ENCODE results near the gene APOC1. TPM values are rescaled to one million over a fixed set of nuclear protein-coding genes. Genes with fewer than 3 reads are reported as not detected.

The APOC1 gene
- total RNA-seq, 1 experiment from 2014 or later = 86.5 TPM

DNA sequence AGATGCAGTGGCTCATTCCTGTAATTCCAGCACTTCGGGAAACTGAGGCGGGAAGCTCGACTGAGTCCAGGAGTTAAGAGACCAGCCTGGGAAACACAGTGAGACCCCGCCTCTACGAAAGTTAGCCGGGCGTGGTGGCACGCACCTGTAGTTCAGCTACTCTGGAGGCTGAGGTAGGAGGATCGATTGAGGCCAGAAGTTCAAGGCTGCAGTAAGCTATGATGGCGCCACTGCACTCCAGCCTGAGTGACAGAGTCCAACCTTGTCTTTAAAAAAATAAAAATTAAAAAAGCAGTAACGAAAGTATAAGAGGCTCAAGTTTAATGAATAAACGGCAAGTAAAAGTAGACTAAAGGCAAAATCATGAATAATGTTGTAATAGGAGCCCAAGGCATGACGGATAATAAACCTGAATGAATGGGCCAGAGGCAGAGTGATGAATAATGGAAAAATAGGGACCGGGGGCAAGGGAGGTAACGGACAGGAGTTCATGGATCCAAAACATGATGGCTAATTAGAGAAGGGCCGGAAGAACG is 24.5 kb upstream of the APOC1 start:
- DNase-seq (ENCODE audit: low spot score) (no peak), ATAC-seq (no peak)
- peak overlapping the region; percentile 64 for H3K4me3 Mint-ChIP-seq
- H3K27ac Mint-ChIP-seq = peak overlapping the region; percentile 97
- ChIA-PET POLR2A (interaction anchor here (1.2 to 1.8 kb wide), 5 partner anchors 15 to 202 kb away, joined by 4 to 12 read pairs (median 6); partner anchors contain the start of genes APOE, CLPTM1 and NECTIN2), CTCF (interaction anchor here (0.8 to 1.9 kb wide), 13 partner anchors 13 to 201 kb away, joined by 3 to 13 read pairs (median 5); partner anchors contain the start of genes APOE and NECTIN2)
- TF ChIP-seq GTF2I (CRISPR knock-in tag; conservative IDR thresholded peaks at IDR 0.05) (0 out of 2 replicates have a peak, but pooled peaks have one; percentile 21), ATF1 (CRISPR knock-in tag; IDR thresholded peaks at IDR 0.05) (no peak), NFE2L1 (CRISPR knock-in tag; IDR thresholded peaks at IDR 0.05) (0 out of 2 replicates have a peak, but pooled peaks have one; percentile 33)
- H3K4me1 Mint-ChIP-seq = peaks cover 21% of the 10 kb centered on the region
- H3K27me3 Mint-ChIP-seq (ENCODE audit: low read depth) = no peaks in the 10 kb centered on the region; the same call in 1 of the 2 replicates
- peaks cover 55% of the 10 kb centered on the region for H3K36me3 Mint-ChIP-seq
- H3K9me3 Mint-ChIP-seq = no peaks in the 10 kb centered on the region

DNA sequence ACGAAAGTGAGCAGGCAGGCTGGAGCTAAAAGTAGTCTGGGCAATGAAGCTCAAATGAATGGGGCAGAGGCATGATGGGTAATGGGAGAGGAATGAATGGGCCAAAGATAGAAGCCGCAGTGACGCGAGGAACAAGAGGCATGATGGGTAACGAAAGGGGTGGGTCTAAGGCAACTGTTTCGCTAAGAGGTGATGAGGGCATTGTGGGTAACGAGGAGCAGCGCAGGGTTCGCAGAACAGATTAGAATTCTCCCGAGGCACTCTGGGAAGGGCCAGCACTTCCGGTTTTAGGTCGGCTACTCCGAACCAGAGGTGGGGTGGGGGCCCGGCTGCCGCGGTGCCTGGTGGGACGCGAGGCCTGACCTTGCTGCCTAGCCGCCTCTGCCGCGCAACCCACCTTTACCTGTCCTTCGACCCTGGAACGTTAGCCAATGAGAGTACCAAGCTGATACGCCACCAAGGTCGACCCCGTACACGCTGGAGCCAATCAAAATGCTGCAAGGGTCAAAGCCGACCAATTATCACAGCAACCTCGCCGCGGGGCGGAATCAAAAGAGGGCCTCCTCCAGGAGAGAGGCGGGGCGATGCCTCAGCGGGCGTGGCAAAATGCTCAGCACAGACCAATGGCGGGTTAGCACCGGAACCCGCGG is 23.9 kb upstream of the APOC1 start:
- peak overlapping the region; percentile 97 for H3K27ac Mint-ChIP-seq
- CTCF ChIA-PET = interaction anchor here (0.8 to 1.9 kb wide), 13 partner anchors 12 to 201 kb away, joined by 3 to 13 read pairs (median 5); partner anchors contain the start of genes APOE and NECTIN2
- peaks cover 21% of the 10 kb centered on the region for H3K4me1 Mint-ChIP-seq
- DNase-seq (ENCODE audit: low spot score) (peak; percentile 100), ATAC-seq (peak; percentile 90)
- no peaks in the 10 kb centered on the region for H3K9me3 Mint-ChIP-seq
- H3K4me3 Mint-ChIP-seq = peak overlapping the region; percentile 64
- H3K27me3 Mint-ChIP-seq (ENCODE audit: low read depth) = no peaks in the 10 kb centered on the region; the same call in 1 of the 2 replicates
- H3K36me3 Mint-ChIP-seq = peaks cover 59% of the 10 kb centered on the region
- POLR2A ChIA-PET = interaction anchor here (1.2 to 1.8 kb wide), 5 partner anchors 15 to 201 kb away, joined by 4 to 12 read pairs (median 6); partner anchors contain the start of genes APOE, CLPTM1 and NECTIN2
- TF ChIP-seq, protein P1, sequence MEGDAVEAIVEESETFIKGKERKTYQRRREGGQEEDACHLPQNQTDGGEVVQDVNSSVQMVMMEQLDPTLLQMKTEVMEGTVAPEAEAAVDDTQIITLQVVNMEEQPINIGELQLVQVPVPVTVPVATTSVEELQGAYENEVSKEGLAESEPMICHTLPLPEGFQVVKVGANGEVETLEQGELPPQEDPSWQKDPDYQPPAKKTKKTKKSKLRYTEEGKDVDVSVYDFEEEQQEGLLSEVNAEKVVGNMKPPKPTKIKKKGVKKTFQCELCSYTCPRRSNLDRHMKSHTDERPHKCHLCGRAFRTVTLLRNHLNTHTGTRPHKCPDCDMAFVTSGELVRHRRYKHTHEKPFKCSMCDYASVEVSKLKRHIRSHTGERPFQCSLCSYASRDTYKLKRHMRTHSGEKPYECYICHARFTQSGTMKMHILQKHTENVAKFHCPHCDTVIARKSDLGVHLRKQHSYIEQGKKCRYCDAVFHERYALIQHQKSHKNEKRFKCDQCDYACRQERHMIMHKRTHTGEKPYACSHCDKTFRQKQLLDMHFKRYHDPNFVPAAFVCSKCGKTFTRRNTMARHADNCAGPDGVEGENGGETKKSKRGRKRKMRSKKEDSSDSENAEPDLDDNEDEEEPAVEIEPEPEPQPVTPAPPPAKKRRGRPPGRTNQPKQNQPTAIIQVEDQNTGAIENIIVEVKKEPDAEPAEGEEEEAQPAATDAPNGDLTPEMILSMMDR (IDR thresholded peaks at IDR 0.05) = no peak
- TF ChIP-seq, protein P2, sequence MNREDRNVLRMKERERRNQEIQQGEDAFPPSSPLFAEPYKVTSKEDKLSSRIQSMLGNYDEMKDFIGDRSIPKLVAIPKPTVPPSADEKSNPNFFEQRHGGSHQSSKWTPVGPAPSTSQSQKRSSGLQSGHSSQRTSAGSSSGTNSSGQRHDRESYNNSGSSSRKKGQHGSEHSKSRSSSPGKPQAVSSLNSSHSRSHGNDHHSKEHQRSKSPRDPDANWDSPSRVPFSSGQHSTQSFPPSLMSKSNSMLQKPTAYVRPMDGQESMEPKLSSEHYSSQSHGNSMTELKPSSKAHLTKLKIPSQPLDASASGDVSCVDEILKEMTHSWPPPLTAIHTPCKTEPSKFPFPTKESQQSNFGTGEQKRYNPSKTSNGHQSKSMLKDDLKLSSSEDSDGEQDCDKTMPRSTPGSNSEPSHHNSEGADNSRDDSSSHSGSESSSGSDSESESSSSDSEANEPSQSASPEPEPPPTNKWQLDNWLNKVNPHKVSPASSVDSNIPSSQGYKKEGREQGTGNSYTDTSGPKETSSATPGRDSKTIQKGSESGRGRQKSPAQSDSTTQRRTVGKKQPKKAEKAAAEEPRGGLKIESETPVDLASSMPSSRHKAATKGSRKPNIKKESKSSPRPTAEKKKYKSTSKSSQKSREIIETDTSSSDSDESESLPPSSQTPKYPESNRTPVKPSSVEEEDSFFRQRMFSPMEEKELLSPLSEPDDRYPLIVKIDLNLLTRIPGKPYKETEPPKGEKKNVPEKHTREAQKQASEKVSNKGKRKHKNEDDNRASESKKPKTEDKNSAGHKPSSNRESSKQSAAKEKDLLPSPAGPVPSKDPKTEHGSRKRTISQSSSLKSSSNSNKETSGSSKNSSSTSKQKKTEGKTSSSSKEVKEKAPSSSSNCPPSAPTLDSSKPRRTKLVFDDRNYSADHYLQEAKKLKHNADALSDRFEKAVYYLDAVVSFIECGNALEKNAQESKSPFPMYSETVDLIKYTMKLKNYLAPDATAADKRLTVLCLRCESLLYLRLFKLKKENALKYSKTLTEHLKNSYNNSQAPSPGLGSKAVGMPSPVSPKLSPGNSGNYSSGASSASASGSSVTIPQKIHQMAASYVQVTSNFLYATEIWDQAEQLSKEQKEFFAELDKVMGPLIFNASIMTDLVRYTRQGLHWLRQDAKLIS (CRISPR knock-in tag; IDR thresholded peaks at IDR 0.05; ENCODE audit: borderline replicate concordance) = no peak
- TF ChIP-seq, protein P3, sequence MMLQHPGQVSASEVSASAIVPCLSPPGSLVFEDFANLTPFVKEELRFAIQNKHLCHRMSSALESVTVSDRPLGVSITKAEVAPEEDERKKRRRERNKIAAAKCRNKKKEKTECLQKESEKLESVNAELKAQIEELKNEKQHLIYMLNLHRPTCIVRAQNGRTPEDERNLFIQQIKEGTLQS (CRISPR knock-in tag; conservative IDR thresholded peaks at IDR 0.05) = no peak
- TF ChIP-seq, protein P4, sequence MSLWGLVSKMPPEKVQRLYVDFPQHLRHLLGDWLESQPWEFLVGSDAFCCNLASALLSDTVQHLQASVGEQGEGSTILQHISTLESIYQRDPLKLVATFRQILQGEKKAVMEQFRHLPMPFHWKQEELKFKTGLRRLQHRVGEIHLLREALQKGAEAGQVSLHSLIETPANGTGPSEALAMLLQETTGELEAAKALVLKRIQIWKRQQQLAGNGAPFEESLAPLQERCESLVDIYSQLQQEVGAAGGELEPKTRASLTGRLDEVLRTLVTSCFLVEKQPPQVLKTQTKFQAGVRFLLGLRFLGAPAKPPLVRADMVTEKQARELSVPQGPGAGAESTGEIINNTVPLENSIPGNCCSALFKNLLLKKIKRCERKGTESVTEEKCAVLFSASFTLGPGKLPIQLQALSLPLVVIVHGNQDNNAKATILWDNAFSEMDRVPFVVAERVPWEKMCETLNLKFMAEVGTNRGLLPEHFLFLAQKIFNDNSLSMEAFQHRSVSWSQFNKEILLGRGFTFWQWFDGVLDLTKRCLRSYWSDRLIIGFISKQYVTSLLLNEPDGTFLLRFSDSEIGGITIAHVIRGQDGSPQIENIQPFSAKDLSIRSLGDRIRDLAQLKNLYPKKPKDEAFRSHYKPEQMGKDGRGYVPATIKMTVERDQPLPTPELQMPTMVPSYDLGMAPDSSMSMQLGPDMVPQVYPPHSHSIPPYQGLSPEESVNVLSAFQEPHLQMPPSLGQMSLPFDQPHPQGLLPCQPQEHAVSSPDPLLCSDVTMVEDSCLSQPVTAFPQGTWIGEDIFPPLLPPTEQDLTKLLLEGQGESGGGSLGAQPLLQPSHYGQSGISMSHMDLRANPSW (CRISPR knock-in tag; conservative IDR thresholded peaks at IDR 0.05; ENCODE audit: low read depth) = no peak
- no peak for TF ChIP-seq ESRRA (CRISPR knock-in tag; IDR thresholded peaks at IDR 0.05; ENCODE audit: borderline replicate concordance)
- TF ChIP-seq, protein P5, sequence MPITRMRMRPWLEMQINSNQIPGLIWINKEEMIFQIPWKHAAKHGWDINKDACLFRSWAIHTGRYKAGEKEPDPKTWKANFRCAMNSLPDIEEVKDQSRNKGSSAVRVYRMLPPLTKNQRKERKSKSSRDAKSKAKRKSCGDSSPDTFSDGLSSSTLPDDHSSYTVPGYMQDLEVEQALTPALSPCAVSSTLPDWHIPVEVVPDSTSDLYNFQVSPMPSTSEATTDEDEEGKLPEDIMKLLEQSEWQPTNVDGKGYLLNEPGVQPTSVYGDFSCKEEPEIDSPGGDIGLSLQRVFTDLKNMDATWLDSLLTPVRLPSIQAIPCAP (CRISPR knock-in tag; IDR thresholded peaks at IDR 0.05) = no peak
- no peak for TF ChIP-seq CBFB (CRISPR knock-in tag; IDR thresholded peaks at IDR 0.05; ENCODE audit: low read depth)
- TF ChIP-seq ETV6 (CRISPR knock-in tag; IDR thresholded peaks at IDR 0.05) = peak; percentile 88; the same call in 1 of the 2 replicates
- no peak for TF ChIP-seq RORB (CRISPR knock-in tag; IDR thresholded peaks at IDR 0.05)
- 0 out of 2 replicates have a peak, but pooled peaks have one; percentile 37 for TF ChIP-seq PRRX2 (CRISPR knock-in tag; IDR thresholded peaks at IDR 0.05)
- TF ChIP-seq SMAD3 (CRISPR knock-in tag; IDR thresholded peaks at IDR 0.05; ENCODE audit: borderline replicate concordance) = no peak
- no peak for TF ChIP-seq NR1H2 (CRISPR knock-in tag; IDR thresholded peaks at IDR 0.05)
- TF ChIP-seq, protein P6, sequence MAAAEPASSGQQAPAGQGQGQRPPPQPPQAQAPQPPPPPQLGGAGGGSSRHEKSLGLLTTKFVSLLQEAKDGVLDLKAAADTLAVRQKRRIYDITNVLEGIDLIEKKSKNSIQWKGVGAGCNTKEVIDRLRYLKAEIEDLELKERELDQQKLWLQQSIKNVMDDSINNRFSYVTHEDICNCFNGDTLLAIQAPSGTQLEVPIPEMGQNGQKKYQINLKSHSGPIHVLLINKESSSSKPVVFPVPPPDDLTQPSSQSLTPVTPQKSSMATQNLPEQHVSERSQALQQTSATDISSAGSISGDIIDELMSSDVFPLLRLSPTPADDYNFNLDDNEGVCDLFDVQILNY (CRISPR knock-in tag; IDR thresholded peaks at IDR 0.05) = no peak
- TF ChIP-seq, protein P7, sequence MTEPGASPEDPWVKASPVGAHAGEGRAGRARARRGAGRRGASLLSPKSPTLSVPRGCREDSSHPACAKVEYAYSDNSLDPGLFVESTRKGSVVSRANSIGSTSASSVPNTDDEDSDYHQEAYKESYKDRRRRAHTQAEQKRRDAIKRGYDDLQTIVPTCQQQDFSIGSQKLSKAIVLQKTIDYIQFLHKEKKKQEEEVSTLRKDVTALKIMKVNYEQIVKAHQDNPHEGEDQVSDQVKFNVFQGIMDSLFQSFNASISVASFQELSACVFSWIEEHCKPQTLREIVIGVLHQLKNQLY (CRISPR knock-in tag; IDR thresholded peaks at IDR 0.05) = no peak
- no peak for TF ChIP-seq FOXJ3 (CRISPR knock-in tag; IDR thresholded peaks at IDR 0.05; ENCODE audit: borderline replicate concordance)
- no peak for TF ChIP-seq CREB1 (CRISPR knock-in tag; IDR thresholded peaks at IDR 0.05)
- TF ChIP-seq NFYB (CRISPR knock-in tag; conservative IDR thresholded peaks at IDR 0.05; ENCODE audit: low read depth) = no peak
